ENCODE data around the gene TAF3.
A peak's percentile ranks its signal among the peaks of the same experiment; 100 is the strongest.

DNA sequence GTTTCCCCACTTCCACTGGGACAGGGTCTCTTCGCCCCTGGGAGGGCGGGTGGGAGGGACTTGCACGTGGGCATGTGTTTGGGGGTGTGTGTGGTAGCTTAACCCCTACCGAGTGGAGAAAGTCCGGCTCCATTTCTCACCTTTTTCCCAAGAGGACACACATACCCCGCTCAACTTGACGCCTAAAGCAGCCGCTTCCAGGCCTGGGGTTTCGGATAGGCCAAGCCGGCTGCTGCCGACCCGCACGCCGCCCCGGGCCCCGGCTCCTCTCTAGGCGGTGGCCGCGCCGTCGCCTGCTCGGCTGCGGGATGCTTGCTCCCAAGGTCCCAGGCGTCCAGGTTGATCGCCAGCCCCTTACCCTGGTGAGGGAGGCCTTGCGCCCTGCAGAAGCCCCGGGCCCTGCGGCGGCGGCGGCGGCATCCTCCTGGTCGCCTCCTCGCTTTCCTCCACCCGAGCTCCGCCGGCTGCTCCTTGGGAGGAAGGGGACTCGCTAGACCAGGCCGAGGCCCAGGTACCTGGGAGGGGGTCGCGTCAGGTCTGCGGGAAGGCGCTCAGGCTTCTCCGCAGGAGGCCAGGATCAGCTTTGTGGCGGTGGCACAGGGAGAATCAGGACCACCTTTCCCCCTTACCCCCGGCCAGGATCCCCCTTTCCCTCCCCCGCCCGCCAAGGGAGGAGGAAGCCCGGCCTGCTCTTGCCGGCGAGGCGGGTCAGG, 233.0 kb downstream of the TAF3 start:
- TF ChIP-seq, protein P1, sequence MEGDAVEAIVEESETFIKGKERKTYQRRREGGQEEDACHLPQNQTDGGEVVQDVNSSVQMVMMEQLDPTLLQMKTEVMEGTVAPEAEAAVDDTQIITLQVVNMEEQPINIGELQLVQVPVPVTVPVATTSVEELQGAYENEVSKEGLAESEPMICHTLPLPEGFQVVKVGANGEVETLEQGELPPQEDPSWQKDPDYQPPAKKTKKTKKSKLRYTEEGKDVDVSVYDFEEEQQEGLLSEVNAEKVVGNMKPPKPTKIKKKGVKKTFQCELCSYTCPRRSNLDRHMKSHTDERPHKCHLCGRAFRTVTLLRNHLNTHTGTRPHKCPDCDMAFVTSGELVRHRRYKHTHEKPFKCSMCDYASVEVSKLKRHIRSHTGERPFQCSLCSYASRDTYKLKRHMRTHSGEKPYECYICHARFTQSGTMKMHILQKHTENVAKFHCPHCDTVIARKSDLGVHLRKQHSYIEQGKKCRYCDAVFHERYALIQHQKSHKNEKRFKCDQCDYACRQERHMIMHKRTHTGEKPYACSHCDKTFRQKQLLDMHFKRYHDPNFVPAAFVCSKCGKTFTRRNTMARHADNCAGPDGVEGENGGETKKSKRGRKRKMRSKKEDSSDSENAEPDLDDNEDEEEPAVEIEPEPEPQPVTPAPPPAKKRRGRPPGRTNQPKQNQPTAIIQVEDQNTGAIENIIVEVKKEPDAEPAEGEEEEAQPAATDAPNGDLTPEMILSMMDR (IDR thresholded peaks at IDR 0.05) = no peak
- TF ChIP-seq EZH2phosphoT487 (IDR thresholded peaks at IDR 0.05) = peak; percentile 79

All from neural progenitor cell (in vitro differentiated cells).